Measurements from ENCODE around the gene FUBP1.

The FUBP1 gene

GRCh38 chr1:77900687-77901293 lies 78.1 kb downstream of the FUBP1 start:
- FAIRE-seq (peak; percentile 78), DNase-seq (ENCODE audit: insufficient read length) (no peak)
- TF ChIP-seq POLR2AphosphoS5 (IDR thresholded peaks at IDR 0.05; ENCODE audit: low read depth, low read length) (no peak), POLR2A (IDR thresholded peaks at IDR 0.05; ENCODE audit: low read depth, low read length) (no peak), TAF1 (IDR thresholded peaks at IDR 0.05; ENCODE audit: borderline replicate concordance, low read depth, low read length) (no peak)

- DNase-seq (ENCODE audit: insufficient read length) (no peak), FAIRE-seq (no peak)
- TF ChIP-seq POLR2A (IDR thresholded peaks at IDR 0.05; ENCODE audit: low read depth, low read length) (no peak), TAF1 (IDR thresholded peaks at IDR 0.05; ENCODE audit: borderline replicate concordance, low read depth, low read length) (no peak), POLR2AphosphoS5 (IDR thresholded peaks at IDR 0.05; ENCODE audit: low read depth, low read length) (no peak)
These were observed 79.1 kb downstream of the FUBP1 start for GRCh38 chr1:77899647-77900320.
